HepG2 (cell line): Measurements from ENCODE around the gene VSIG2. TPM values are rescaled to one million over a fixed set of nuclear protein-coding genes. Genes with fewer than 3 reads are reported as not detected.

Experiments
- HOXA9 ChIP-seq: sonication (generic); formaldehyde crosslinking; IDR thresholded peaks from 2 replicates; pipeline ENCODE4 v1.8.1; 2022; ENCODE audit warnings: missing genetic modification reagents, mild to moderate bottlenecking, moderate library complexity, borderline replicate concordance
- KDM2A ChIP-seq: sonication (generic); formaldehyde crosslinking; IDR thresholded peaks from 2 replicates; pipeline ENCODE4 v1.4.0; 2020; ENCODE audit warnings: low read depth, missing genetic modification reagents, borderline replicate concordance
- KMT2B ChIP-seq: IDR thresholded peaks from 2 replicates; pipeline ENCODE4 v1.6.1; 2016; ENCODE audit warnings: missing genetic modification reagents, missing compliant biosample characterization
- POGZ ChIP-seq: sonication (generic); formaldehyde crosslinking; IDR thresholded peaks from 2 replicates; pipeline ENCODE4 v1.4.0; 2020; ENCODE audit warnings: mild to moderate bottlenecking, missing genetic modification reagents
- POLR2G ChIP-seq: fragments of 200-400 bp; formaldehyde crosslinking; IDR thresholded peaks from 2 replicates; pipeline ENCODE4 v1.6.1; 2018; ENCODE audit warnings: mild to moderate bottlenecking, low read depth, low read length, moderate library complexity
- PTBP1 ChIP-seq: fragments of 200-400 bp; formaldehyde crosslinking; IDR thresholded peaks from 2 replicates; pipeline ENCODE4 v1.6.1; 2018; ENCODE audit warnings: low read length, low read depth; ENCODE audit not compliant: poor library complexity, severe bottlenecking
- REPIN1 ChIP-seq: sonication (generic); formaldehyde crosslinking; IDR thresholded peaks from 2 replicates; pipeline ENCODE4 v1.8.0; 2022; ENCODE audit warnings: missing genetic modification reagents, low read depth, mild to moderate bottlenecking, borderline replicate concordance
- TBX2 ChIP-seq: sonication (generic); formaldehyde crosslinking; IDR thresholded peaks from 2 replicates; pipeline ENCODE4 v1.5.0; 2020; ENCODE audit warnings: missing genetic modification reagents, mild to moderate bottlenecking, borderline replicate concordance
- ZBTB7B ChIP-seq: sonication (generic); formaldehyde crosslinking; IDR thresholded peaks from 2 replicates; pipeline ENCODE4 v1.4.0; 2020; ENCODE audit warnings: missing genetic modification reagents
- ZNF331 ChIP-seq: sonication (generic); formaldehyde crosslinking; IDR thresholded peaks from 2 replicates; pipeline ENCODE4 v1.4.0; 2020; ENCODE audit warnings: missing genetic modification reagents
- ZNF616 ChIP-seq: sonication (generic); formaldehyde crosslinking; IDR thresholded peaks from 2 replicates; pipeline ENCODE4 v1.5.0; 2020; ENCODE audit warnings: low read depth, mild to moderate bottlenecking, missing genetic modification reagents
- polyA plus RNA-seq, 8 experiments: library from polyadenylated mRNA; depleted of rRNA in 3 of 8; stranded (reverse) in 7 of 8; unstranded in 1 of 8; fragments of >200 nt; fragmentation: Illumina TruSeq in 4 of 8; extraction: Trizol in 4 of 8; gene quantifications; 2 replicates each; pipeline versions ENCODE4 v1.2.1 to v1.2.3, GENCODE V29; 2011 to 2016; ENCODE audit warnings: low read depth in 4 of 8, missing spikeins in 1 of 8, mixed read lengths in 1 of 8; ENCODE audit not compliant: insufficient read depth in 1 of 8
- total RNA-seq, 5 experiments: library from RNA; depleted of rRNA; stranded (reverse); fragments of >200 nt; fragmentation: Illumina TruSeq; extraction: Trizol; gene quantifications; 2 replicates each; pipeline ENCODE4 v1.2.3, GENCODE V29; 2016; ENCODE audit warnings: low read depth in 1 of 5
- TF ChIP-seq, protein P1 (sequence below): sonication (generic); formaldehyde crosslinking; IDR thresholded peaks from 2 replicates; pipeline ENCODE4 v1.4.0; 2020; ENCODE audit warnings: missing genetic modification reagents
- TF ChIP-seq, protein P2 (sequence below): sonication (generic); formaldehyde crosslinking; IDR thresholded peaks from 2 replicates; pipeline ENCODE4 v1.5.0; 2020; ENCODE audit warnings: missing genetic modification reagents
- TF ChIP-seq, protein P3 (sequence below): sonication (generic); formaldehyde crosslinking; IDR thresholded peaks from 2 replicates; pipeline ENCODE4 v1.5.0; 2020; ENCODE audit warnings: mild to moderate bottlenecking, missing genetic modification reagents
- TF ChIP-seq, protein P4 (sequence below), 2 experiments: sonication (generic) in 1 of 2; formaldehyde crosslinking in 1 of 2; IDR thresholded peaks; 2 replicates each; pipeline versions ENCODE4 v1.4.0 to v1.6.1; 2016 to 2020; ENCODE audit warnings: borderline replicate concordance in 1 of 2, low read depth in 1 of 2, mild to moderate bottlenecking in 1 of 2, missing genetic modification reagents in 1 of 2
- TF ChIP-seq, protein P5 (sequence below): sonication (generic); formaldehyde crosslinking; IDR thresholded peaks from 2 replicates; pipeline ENCODE4 v1.5.0; 2020; ENCODE audit warnings: missing genetic modification reagents

VSIG2 gene
- total and polyA plus RNA-seq, 2 of the 13 experiments (the other 11 are each of a cell fraction or from before 2014, with no cell fraction given) = 0.80 to 2.7 TPM

DNA sequence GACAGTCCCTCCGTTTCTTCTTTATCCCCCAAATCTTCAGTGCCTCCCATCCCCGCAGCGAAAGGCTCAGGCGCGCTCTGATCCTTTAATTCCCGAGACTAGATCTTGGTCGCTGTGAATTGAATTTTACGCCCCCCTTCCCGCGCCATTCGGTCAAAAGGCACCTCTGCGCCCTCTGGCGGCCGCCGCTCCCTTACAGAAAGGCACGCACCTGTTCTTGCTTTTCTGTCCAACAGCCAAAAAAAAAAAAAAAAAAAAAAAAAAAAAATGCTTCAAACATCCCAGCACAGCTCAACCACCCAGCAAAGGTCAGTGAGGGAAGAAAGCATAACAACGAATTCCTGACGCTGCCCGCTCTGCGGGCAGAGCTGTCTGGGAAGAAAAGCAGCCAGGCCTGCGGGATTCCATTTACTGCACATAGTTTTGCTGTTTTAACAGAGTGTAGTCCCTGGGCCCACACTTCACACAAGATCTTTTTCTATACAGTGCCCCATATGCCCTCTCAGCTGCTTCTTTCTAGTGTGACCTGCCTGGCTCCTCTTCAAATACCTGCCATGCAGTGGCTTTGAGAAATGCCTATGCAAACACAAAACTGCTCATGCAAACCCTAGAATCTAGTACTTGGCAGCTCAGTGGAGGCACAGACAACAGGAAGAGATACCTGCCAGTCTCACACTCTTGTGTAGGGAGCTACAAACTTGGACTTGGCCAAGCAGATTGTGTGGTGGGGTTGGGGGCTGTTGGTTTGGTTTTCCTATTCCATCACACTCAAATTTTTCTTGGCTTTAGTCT, 11.3 kb upstream of the VSIG2 start (continued):
- TF ChIP-seq, protein P1, sequence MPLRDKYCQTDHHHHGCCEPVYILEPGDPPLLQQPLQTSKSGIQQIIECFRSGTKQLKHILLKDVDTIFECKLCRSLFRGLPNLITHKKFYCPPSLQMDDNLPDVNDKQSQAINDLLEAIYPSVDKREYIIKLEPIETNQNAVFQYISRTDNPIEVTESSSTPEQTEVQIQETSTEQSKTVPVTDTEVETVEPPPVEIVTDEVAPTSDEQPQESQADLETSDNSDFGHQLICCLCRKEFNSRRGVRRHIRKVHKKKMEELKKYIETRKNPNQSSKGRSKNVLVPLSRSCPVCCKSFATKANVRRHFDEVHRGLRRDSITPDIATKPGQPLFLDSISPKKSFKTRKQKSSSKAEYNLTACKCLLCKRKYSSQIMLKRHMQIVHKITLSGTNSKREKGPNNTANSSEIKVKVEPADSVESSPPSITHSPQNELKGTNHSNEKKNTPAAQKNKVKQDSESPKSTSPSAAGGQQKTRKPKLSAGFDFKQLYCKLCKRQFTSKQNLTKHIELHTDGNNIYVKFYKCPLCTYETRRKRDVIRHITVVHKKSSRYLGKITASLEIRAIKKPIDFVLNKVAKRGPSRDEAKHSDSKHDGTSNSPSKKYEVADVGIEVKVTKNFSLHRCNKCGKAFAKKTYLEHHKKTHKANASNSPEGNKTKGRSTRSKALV (CRISPR knock-in tag) = peak; percentile 24; the same call in 1 of the 2 replicates
- peak; percentile 12; the same call in 1 of the 2 replicates for TF ChIP-seq KDM2A
- 0 out of 2 replicates have a peak, but pooled peaks have one; percentile 6 for TF ChIP-seq ZNF331 (CRISPR knock-in tag)
- TF ChIP-seq PTBP1 = peak; percentile 37
- TF ChIP-seq, protein P2, sequence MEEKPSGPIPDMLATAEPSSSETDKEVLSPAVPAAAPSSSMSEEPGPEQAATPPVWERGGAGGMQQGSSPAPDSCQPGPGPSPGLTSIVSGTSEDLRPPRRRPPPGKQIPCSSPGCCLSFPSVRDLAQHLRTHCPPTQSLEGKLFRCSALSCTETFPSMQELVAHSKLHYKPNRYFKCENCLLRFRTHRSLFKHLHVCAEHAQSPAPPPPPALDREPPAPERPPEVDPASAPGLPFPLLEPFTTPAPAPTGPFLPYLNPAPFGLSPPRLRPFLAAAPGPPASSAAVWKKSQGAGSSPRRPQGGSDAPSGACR (CRISPR knock-in tag) = no peak
- TF ChIP-seq, protein P3, sequence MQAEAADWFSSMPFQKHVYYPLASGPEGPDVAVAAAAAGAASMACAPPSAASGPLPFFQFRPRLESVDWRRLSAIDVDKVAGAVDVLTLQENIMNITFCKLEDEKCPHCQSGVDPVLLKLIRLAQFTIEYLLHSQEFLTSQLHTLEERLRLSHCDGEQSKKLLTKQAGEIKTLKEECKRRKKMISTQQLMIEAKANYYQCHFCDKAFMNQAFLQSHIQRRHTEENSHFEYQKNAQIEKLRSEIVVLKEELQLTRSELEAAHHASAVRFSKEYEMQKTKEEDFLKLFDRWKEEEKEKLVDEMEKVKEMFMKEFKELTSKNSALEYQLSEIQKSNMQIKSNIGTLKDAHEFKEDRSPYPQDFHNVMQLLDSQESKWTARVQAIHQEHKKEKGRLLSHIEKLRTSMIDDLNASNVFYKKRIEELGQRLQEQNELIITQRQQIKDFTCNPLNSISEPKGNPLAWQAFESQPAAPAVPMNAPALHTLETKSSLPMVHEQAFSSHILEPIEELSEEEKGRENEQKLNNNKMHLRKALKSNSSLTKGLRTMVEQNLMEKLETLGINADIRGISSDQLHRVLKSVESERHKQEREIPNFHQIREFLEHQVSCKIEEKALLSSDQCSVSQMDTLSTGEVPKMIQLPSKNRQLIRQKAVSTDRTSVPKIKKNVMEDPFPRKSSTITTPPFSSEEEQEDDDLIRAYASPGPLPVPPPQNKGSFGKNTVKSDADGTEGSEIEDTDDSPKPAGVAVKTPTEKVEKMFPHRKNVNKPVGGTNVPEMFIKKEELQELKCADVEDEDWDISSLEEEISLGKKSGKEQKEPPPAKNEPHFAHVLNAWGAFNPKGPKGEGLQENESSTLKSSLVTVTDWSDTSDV (CRISPR knock-in tag) = no peak
- TF ChIP-seq HOXA9 (CRISPR knock-in tag) = no peak
- TF ChIP-seq TBX2 (CRISPR knock-in tag) = peak; percentile 19; the same call in 1 of the 2 replicates
- TF ChIP-seq ZNF616 (CRISPR knock-in tag) = no peak
- 0 out of 2 replicates have a peak, but pooled peaks have one; percentile 45 for TF ChIP-seq POGZ (CRISPR knock-in tag)
- peak; percentile 68 for TF ChIP-seq ZBTB7B
- TF ChIP-seq, protein P4, sequence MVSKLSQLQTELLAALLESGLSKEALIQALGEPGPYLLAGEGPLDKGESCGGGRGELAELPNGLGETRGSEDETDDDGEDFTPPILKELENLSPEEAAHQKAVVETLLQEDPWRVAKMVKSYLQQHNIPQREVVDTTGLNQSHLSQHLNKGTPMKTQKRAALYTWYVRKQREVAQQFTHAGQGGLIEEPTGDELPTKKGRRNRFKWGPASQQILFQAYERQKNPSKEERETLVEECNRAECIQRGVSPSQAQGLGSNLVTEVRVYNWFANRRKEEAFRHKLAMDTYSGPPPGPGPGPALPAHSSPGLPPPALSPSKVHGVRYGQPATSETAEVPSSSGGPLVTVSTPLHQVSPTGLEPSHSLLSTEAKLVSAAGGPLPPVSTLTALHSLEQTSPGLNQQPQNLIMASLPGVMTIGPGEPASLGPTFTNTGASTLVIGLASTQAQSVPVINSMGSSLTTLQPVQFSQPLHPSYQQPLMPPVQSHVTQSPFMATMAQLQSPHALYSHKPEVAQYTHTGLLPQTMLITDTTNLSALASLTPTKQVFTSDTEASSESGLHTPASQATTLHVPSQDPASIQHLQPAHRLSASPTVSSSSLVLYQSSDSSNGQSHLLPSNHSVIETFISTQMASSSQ (IDR thresholded peaks at IDR 0.05; ENCODE audit: low read depth) = 0 out of 2 replicates have a peak, but pooled peaks have one; percentile 36
- TF ChIP-seq, protein P4 (CRISPR knock-in tag; IDR thresholded peaks at IDR 0.05; ENCODE audit: borderline replicate concordance) = no peak
- TF ChIP-seq, protein P5, sequence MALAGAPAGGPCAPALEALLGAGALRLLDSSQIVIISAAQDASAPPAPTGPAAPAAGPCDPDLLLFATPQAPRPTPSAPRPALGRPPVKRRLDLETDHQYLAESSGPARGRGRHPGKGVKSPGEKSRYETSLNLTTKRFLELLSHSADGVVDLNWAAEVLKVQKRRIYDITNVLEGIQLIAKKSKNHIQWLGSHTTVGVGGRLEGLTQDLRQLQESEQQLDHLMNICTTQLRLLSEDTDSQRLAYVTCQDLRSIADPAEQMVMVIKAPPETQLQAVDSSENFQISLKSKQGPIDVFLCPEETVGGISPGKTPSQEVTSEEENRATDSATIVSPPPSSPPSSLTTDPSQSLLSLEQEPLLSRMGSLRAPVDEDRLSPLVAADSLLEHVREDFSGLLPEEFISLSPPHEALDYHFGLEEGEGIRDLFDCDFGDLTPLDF (CRISPR knock-in tag) = peak; percentile 38; the same call in 1 of the 2 replicates
- 0 out of 2 replicates have a peak, but pooled peaks have one; percentile 50 for TF ChIP-seq REPIN1
- TF ChIP-seq KMT2B = no peak
- TF ChIP-seq POLR2G = peak; percentile 17; the same call in 1 of the 2 replicates
